GM18520 (cell line): Measurements from ENCODE around the gene POU6F1.
A peak's percentile ranks its signal among the peaks of the same experiment; 100 is the strongest.

Experiments used
- ATAC-seq: cut with Tn5 transposase; IDR thresholded peaks from one replicate; pipeline ENCODE4 v1.9.1; 2021; ENCODE audit not compliant: unreplicated experiment

Gene POU6F1

DNA sequence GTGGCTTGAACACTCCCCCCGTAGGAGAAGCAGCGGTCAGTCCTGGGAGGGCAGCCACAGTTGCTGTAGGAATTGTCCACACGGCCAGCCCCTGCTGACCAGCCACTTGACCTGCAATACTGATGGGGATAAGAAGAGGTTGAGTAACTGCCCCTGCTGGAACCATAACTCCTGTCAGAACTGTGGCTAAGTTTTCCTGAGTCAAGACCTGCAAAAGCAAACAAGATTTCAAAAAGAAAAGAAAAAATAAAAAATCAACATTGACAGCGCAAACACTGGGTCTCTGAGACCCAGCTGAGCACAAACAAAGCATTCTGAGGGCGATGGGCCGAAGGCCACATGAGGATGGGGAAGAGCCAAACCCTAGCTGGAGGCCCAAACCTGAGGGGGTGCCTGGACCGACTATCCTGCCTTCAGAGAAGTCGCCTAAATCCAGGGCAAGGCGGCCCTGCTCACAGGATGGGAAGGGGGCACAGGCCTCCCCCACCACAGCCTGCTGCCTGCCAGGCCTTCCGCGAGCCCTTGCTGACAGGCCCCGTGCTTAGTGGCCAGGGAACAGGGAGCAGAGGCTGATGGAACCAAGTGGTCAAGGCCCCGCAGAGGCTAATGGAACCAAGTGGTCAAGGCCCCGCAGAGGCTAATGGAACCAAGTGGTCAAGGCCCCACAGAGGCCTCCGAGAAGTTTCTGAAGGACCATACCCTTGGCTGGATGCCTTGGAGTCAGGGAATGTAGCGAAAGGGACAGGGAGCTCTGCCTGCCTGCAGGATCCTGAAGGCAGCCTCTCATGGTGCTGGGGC, 19.1 kb downstream of the POU6F1 start:
- no peak for ATAC-seq

DNA sequence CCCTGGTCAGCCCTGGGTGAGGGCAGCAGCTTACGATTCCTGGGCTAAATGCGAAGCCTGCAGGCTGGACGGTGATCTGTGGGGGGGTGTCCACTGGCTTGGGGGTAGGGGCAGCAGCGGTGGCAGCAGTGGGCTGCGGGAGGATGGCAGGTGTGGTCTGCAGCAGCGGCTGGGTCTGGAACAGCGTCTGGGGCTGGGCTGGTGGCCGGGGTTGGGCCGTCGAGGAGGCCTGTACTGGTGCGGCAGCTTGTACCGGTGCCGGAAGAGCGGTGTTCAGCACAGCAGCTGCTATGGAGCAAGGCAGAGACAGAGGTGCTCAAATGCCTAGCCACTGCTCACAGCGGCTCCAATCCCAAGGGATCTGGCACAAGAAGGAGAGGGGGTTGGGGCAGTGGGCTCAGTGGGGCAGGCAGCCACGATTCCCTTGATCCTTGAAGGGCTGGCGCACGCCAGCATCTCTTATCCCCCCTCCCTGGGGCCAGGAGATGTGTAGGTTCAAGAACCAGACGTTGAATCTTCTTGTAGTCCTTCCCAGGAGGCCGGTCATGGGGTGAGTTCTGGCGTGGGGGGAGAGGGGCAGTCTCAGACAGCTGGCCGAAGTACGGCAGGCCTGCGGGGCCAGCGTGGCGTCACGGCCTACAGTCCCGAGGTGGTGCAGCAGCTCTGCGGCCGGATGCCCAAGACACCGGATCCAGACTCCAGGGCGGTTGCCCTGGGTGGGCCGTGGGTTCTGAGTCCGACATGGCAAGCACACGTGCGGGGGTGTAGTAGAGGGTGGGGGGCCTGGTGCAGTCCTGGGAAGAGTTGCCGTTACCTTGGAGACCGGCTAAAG, 19.9 kb downstream of the POU6F1 start:
- no peak for ATAC-seq

DNA sequence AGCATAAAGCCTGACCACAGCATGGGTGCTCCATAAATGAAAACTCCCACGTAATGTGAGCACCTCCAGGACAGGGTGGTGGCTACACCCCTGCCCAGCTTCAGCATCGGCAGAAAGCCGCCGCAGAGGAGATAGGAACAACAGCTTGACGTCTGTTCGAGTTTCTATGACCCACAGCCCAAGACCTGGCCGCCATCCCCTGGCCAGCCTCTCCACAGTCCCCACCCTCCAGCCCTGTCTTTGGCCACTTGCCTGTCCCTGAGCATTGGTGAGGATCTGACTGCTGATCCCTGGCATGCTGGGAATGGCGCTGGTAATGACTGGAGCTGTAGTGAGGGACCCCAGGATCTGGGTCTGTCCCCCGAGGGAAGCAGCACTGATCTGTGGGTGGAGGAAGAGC, 21.3 kb downstream of the POU6F1 start:
- ATAC-seq = no peak

DNA sequence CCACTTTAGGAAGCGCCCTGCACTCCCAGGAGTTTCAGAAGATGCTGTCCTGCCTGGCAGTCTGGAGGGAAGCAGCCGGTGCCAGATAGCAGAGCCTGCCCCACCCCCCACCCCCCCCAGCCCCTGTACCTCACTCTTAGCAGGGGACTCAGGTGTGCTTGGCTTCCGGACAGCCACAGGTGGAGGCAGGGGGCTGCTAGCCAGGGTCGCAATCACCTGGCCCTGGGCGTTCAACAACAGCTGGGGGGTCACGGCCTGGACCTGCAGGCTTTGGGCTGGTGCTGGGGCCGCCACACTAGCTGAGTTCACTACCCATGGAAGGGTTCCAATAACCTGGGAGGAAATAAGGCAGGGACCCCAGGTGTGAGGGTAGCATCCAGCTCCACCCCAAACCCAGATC, 22.0 kb downstream of the POU6F1 start:
- no peak for ATAC-seq

DNA sequence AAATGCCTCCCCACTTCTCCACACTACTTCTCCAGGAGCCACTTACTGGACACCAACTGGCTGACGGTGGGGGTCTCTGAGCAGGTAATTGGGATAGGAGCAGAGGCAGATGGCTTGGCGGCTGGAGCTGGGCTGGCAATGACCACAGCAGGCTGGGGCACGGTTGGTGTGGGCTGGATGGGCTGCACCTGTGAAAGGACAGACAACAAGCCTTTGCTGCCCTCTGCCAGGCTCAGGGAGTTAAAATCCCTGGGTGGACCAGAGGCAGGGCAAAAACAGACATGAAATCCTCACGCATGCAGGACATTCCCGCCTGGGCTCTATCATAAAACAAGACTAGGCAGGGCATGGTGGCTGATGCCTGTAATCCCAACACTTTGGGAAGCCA, 25.6 kb downstream of the POU6F1 start:
- ATAC-seq = no peak

DNA sequence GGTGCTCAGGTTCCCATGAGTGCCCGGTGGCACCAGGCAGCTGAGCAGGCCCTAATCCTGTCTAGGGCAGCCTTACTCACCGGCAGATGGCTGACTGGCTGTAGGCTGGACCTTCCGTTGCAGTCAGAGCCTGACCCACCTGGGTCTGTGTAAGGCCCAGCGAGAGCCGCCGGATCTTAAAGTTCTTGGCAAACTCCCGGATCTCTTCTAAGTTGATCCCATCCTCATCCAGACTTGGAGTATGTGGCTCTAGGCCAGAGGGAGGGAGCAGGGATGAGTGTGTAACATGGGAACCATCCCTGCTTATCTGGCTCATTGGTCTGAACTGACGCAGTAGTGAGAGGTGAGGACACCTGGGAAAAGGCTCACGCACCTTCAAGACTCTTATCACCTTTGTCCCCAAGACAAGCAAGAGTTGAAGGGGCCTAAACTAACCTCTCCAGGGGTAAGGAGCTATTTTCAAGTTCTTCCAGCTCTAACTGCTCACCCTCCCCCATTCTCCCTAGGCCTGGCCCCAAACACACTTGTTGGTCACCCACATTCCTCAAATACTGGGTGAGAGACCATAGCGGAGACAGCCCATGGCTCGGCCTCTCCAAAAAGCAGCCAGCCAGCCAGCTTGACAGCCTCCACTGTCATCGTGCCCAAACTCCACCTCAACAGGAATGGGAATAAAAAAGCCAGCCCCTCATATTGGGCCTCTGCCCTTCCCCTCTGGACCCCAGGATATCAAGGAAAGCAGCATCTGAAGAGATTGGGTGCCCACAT, 26.2 kb downstream of the POU6F1 start:
- ATAC-seq = no peak

DNA sequence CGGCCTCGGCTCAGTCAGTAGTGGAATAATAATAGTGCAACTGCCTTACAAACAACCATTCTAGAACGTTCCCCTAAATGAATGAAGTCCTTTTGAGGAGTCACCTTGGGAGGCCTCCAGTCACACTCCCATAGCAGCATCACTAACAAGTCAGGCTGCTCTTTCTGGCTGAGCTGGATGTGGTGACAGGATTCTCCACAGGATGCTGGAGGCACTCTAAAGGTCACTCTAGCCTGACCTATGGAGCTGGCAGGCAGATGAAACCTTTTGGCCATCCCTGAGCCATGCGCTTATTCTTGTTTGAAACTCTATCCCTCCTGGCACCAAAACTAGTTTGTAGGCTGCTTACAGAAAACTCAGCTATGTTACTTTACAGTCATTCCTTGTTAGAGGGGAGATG, 27.0 kb downstream of the POU6F1 start:
- no peak for ATAC-seq

DNA sequence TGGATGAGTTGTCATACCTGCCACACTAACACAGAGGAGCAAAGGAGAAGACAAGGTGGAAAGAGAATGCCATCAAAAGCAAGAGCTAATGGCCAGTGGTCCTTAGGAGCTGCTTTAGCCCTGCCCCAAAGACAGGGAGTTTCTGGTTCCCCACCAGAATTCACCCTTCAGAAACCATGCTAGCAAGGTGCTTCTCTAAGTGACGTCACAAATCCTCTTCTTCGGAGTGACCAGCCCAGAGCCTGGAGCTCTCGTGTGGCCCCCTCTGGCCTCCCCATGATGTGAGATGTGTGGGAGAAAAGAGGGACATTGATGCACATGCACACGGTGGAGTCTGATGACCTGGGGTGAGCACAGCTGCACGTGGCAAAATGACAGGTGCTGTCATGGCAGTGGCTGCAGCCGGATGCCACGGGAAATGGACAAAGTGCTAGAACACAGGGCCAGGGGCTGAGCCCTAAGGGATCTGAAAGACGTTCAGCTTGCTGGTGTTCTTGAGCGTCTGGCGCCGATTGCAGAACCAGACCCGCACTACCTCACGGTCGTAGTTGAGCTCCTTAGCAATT, 28.0 kb downstream of the POU6F1 start:
- ATAC-seq = no peak

DNA sequence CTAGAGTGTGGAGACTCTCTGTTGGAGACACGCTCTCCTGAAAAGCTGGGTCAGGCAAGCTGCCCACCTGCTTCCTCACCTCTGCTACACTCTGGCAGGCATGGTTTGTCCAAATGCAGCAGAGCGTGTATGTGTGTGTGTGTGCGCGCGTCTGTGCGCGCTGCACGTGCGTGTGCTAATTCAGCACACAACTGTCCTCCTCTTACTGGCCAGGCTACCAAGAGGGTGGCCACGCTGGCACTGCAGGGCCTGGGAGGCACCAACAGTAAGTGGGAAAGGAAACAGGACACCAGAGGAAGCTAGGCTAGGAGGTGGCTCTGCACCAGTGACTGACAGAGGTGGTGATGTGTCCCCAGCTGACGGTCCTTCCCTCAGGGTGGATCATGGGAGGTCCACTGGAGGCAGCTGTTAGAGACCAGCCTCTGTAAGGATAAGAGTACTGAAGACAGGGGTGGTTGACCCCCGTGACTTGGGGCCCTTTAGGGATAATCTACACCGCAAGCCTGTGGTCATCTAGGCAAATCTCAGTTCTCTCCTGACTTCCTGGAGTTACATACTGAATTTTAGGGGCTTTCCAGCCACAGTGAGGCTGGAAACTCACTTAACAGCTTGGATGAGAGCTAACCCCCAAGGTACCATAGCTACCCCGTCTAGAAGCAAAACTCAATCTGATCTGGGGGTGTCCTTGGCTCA, 29.4 kb downstream of the POU6F1 start:
- ATAC-seq = no peak

DNA sequence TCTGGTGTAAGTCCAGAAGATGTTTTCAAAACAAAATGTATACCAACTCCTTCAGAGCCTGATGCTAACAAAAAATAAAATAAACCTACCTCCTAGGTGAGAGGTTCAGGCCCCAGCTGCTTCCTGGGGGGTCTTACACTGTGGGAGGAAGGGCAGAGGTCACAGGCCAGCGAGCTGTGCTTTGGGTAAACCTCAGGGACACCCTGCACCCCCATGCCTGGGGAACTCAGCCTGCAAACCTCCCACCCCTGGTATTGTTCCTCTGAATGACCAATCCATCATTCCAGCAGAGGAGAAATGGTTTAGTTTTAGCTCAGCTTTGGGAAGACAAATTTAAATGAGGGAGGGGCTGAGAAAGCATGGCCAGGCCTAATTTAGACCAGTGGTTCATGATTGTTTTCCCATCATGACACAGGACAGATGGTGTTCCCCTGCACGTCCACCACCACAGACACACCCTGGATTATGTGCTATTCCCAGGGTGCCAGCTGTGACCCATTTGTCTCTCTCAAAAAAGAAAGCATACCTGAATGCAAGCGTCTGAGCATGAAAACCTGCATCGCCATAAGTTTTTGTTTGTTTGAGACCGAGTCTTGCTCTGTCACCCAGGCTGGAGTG, 30.4 kb downstream of the POU6F1 start:
- ATAC-seq = no peak

DNA sequence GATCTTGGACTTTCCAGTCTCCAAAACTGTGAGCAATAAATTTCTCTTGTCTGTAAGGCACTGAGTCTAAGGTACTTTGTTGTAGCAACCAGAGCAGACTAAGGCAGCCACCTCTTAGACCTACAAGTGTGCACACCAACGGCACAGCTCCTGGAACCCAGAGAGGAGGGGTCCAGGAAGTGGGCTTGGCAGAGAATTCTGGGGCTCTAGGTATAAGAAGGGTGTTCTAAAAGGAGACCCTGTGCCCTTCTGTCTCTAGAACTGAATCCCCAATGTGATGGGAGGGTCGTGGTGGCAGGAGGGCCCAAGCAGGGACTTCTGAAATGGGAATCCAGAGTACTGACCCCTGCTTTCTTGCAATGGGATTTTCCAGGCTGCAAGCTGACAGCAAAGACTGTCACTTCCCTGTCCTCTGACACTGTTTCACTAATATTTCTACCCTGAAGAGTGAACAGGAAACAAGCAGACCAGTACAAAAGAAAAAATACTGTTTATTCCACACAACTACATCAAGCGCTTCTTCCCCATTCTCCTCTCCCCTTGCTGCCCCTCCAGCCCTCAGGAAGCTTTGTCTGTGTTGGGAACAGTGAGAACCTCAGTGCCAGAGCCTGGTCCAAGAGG, 31.3 kb downstream of the POU6F1 start:
- no peak for ATAC-seq

DNA sequence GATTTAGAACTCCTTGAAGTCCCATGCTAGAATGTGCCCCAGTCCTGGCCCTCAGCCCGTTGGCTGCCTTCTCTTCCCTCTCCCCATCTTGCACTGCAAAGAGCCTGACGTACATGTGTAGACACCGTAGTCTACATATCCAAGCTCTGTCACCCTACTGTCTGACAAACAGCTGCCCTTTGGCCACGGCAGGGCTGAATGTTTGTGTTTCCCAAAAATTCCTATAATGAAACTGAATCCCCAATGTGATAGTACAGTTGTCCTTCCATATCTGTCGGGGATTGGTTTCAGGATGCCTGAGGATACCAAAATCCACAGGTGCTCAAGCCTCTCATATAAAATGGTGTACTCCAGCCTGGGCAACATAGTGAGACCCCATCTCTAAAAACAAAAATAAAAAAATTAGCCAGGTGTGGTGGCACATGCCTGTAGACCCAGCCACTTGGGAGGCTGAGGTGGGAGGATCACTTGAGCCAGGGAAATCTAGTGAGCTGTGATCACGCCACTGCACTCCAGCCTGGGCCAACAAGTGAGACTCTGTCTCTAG, 32.6 kb downstream of the POU6F1 start:
- no peak for ATAC-seq

DNA sequence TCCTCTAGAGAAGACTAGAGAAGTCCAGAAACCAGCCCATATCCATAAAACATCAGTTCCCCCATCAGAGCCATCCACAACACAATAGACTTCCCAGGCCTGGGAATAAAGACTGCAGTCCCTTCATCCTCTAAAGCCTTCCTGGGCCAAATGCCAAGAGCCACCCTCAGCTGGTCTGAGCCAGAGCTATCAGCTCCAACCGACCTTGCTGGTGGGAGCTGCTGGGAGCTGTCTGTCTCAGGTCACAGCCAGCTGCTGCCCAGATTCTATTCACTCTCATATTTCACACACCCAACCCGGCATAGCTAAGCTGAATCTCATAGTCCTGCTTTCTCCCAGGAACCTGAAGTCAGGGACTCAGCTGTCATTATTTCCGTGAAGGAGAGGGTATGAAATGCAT, 34.0 kb downstream of the POU6F1 start:
- ATAC-seq = no peak

DNA sequence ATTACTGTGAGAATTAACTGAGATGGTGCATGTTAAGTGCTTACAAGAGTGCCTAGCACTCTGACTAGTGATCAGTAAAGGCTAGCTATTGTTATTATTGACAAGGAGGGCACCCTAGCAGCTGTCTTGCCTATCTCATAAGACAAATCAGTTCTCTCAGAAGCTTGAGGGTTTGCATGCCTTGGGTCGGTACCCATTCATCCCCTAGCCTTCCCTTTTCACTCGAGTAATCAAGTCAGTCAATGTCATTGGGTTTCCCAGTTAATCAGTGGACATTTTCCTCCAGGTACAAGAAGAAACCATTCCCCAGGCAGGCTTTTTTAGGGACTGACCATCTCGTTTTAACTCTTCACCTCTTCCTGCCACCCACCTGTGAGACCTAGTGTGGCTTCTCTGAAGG, 34.5 kb downstream of the POU6F1 start:
- no peak for ATAC-seq

DNA sequence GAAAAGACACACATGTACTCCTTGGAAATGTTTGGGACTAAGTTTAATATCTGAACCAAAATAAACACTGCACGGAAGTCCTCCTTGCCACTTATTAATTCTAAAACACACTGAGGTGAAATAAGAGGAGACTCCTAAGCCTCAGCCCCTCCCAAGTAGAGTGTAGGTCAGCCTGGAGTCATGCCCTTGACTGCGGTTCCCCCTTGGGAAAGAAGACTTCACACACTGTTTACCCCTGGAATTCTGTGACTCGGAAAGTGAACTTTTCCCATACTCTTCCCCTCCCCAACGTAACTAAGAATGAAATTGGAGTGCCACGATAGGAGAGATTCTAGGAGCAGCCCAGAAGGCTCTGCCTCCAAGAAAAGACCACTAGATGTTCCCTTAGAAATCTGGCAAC, 36.3 kb downstream of the POU6F1 start:
- no peak for ATAC-seq

DNA sequence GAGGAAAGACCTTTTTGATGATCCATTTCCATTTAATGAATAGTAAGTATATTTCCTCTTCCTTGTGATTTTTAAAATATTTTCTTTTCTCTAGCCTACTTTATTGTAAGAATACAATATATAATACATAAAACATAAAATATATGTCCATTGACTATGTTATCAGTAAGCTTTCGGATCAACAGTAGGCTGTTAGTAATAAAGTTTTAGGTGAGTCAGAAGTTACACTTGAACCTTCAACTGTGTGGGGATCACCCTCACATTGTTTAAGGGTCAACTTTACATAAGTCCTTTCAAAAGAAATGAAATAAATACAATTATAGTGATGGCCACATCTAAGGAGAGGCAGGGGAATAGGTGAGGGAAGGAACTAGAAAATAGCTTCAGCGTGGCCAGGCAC, 40.0 kb downstream of the POU6F1 start:
- ATAC-seq = no peak

DNA sequence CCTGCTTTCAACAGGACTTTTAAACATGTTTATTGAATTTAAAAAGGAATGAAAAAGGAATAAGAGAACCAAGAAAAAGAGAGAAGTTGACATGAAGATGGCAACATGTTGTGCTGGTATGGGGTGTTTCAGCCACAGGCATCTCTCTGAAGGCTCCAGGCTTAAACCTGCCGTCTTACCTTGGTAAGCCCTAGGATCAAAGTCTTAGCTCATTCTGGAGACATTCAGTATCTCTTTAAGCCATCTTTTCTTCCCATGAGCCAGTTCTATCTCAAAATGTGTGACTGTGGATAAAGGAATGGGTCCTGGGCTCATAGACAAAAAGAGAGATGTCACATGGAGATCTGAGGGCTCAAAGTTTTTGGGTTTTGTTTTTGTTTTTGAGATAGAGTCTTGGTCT, 43.4 kb downstream of the POU6F1 start:
- ATAC-seq = no peak

DNA sequence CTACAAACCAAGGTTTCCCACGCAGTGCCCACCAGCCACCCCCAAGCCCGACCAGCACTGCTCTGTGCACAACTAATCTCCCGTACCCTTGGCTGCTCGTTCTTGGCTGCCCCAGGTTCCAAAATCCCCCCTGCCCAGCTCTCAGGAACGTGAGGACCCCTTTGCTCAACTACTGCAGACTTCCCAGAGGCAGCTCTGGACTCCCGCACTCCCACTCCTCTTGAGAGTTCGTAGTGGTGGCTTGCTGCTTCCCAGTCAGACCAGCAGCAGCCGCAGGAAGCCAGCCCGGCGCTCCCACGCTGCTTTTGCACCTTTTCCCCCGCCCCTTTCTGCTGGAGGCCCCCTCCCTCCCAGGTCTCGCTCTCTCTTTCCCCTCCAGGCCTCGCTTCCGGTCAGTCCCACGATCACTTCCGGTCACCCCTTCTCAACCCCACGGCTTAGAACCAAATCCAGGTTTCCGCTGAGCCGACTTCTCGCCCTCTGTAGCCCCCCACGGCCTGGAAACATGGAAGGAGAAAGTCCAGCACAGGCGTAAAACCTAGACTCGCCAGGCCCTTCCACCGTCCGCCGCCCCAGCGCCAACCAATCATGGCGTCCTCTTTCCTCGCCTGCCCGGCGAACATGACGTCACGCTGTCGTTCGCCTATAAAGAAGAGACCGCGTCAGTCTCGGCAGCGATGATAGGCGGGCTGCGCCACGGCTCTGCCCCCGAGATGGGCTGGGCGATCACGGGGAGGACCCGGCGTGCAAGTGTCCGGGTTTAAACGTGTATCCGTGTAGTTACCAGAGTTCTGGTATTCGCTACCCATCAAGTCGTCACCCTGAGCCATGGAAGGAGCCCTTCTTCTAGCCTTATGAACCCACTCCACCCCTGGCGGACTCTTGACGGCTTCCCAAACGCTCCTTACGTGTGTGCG, 45.1 kb downstream of the POU6F1 start, which contains the start of gene TFCP2:
Gene TFCP2 (minus strand): TSS at position 621 of the 917 bp plus-strand sequence. CDS start 713 bp downstream, outside the sequence.
- peak; percentile 85 for ATAC-seq
